A673 (cell line): ENCODE data around the gene SMIM24.

Experiments
- EZH2 ChIP-seq: fragments of 200-600 bp; sonication (generic); IDR thresholded peaks from 2 replicates; pipeline ENCODE4 v1.6.1; 2017; ENCODE audit warnings: borderline replicate concordance, low read depth, mild to moderate bottlenecking, mixed read lengths, antibody characterized with exemption, low read length; ENCODE audit not compliant: poor library complexity, severe bottlenecking
- TF ChIP-seq, protein P1 (sequence below): fragments of 300-800, 200-600 bp; sonication (generic); conservative IDR thresholded peaks from 2 replicates; pipeline ENCODE4 v1.5.1; 2017; ENCODE audit warnings: low read depth, mild to moderate bottlenecking, antibody characterized with exemption, low read length, moderate library complexity, mixed read lengths

DNA sequence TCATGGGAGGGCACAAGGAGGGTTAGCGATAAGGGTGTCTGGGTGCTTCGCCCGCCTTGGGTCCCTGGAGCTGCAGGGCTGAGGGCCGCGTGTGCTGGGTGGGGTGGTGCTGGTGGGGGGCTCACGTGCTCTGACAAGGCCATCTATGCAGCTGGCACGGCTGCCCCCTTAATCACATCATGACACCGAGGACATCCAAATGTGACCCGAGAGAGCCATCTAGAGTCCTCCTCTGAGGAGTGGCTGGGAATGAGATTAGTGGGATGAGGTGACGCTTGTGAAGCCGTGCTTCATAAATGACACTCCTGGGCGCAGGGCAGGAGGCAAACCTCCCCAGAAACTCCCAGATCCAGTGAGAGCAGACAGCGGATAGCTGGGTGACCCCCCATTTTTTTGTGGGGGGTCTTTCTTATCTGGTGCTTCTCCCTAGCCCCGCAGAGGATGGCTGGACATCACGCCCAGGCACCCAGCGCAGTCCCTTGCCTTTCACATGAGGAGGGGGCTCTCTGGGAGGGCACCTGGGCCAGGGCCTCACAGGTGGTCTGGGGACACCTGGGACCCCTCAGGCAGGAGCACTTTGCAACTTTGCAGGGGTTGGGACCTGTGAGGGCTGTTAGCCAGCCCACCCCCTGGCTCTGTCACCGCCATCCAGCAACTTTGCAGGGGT, 32.4 kb upstream of the SMIM24 start:
- TF ChIP-seq, protein P1, sequence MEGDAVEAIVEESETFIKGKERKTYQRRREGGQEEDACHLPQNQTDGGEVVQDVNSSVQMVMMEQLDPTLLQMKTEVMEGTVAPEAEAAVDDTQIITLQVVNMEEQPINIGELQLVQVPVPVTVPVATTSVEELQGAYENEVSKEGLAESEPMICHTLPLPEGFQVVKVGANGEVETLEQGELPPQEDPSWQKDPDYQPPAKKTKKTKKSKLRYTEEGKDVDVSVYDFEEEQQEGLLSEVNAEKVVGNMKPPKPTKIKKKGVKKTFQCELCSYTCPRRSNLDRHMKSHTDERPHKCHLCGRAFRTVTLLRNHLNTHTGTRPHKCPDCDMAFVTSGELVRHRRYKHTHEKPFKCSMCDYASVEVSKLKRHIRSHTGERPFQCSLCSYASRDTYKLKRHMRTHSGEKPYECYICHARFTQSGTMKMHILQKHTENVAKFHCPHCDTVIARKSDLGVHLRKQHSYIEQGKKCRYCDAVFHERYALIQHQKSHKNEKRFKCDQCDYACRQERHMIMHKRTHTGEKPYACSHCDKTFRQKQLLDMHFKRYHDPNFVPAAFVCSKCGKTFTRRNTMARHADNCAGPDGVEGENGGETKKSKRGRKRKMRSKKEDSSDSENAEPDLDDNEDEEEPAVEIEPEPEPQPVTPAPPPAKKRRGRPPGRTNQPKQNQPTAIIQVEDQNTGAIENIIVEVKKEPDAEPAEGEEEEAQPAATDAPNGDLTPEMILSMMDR: no peak
- TF ChIP-seq EZH2: no peak
